ENCODE results near the gene DNAH2.

DNAH2 gene

DNA sequence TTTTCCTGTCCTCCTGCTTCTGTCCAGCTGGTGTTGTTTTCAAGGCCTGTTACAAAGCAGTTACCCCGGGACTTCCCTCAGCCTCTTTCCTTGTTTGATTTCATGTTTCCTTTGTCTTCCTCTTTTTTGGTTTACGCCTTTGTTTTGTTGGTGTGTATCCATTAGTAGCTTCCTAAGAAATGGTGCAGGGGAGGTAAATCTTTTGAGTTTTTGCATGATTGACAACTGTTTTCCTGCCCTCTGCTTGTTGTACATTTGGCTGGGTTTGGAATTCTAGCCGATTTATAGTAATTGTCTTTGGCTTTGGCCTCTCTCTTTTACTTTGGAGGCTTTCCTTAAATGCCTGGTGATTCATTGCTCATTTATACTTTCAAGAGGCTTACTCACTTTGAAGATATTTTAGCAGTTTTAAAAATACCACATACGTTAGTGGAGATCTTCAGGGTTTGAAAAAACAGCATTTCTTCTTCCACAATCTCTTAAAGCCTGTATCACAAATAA, 32.8 kb downstream of the DNAH2 start:
- TF ChIP-seq, protein P1, sequence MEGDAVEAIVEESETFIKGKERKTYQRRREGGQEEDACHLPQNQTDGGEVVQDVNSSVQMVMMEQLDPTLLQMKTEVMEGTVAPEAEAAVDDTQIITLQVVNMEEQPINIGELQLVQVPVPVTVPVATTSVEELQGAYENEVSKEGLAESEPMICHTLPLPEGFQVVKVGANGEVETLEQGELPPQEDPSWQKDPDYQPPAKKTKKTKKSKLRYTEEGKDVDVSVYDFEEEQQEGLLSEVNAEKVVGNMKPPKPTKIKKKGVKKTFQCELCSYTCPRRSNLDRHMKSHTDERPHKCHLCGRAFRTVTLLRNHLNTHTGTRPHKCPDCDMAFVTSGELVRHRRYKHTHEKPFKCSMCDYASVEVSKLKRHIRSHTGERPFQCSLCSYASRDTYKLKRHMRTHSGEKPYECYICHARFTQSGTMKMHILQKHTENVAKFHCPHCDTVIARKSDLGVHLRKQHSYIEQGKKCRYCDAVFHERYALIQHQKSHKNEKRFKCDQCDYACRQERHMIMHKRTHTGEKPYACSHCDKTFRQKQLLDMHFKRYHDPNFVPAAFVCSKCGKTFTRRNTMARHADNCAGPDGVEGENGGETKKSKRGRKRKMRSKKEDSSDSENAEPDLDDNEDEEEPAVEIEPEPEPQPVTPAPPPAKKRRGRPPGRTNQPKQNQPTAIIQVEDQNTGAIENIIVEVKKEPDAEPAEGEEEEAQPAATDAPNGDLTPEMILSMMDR (IDR thresholded peaks at IDR 0.05; ENCODE audit: extremely low read depth, missing control alignments): no peak
- DNase-seq (ENCODE audit: low spot score): no peak

DNA sequence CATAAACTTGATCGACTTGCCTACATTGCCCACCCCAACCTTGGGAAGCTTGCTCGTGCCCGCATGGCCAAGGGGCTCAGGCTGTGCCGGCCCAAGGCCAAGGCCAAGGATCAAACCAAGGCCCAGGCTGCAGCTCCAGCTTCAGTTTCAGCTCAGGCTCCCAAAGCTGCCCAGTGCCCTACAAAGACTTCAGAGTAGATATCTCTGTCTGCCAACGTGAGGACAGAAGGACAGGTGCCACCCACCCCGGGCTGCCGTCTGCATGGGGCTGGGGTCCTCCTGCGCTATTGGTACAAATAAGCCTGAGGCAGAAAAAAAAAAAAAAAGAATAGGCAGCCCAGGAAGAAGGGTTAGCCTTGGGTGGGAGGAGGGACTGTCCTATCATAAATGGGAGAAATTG, 37.1 kb downstream of the DNAH2 start:
- DNase-seq (ENCODE audit: low spot score): no peak
- TF ChIP-seq, protein P1 (IDR thresholded peaks at IDR 0.05; ENCODE audit: extremely low read depth, missing control alignments): no peak

DNA sequence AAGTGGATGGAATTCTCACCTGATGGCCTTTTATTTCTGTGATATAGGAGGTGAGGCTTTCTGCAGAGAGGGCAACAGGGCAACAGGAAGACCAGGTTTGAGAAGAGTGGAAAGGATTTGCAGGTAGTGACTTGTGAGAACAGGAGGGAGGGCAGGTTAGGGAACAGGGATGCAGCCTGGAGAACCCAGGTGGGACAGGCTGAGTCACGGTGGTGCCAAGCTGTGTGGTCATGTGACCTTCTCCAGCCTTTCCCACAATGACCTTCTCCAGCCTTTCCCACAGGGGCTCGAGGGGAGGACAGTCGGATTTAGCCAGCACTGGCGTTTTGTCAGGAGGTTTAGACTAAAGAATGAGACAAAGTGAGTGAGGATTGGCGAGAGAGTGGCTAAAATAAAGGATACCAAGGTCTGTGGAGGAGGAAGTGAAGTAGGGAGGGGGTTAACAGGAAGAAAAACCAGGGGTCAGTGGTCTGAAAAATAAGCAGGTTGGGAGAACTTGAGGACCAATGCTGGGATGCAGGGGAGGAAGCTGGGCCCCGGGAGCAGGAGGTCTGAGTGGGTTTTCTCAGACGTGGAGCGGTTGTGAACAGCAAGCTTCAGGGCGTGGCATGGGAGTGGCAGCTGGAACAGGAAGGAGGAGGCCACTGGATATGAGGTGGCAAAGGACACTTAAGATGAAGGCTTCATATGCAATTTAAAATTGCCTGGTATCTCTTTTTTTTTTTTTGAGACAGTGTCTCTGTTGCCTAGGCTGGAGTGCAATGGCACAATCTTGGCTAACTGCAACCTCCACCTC, 37.7 kb downstream of the DNAH2 start:
- no peak for DNase-seq (ENCODE audit: low spot score)
- TF ChIP-seq, protein P1 (IDR thresholded peaks at IDR 0.05; ENCODE audit: extremely low read depth, missing control alignments): no peak

DNA sequence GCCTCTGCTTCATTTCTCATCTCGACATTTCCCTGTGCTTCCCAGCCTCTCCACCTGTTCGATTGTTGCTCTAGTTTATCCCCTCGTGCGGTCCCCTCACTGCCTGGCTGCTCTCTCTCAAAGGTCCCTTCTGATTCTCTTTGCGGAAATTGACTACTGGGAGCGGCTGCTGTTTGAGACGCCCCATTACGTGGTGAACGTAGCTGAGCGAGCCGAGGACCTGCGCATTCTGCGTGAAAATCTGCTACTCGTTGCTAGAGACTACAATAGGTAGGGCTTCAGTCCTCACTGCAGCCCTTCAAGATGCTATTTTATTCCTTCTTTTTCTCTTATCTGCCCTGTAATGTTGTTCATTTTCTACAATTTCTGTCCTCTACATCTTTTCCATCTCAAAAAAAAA, 39.4 kb downstream of the DNAH2 start:
- TF ChIP-seq, protein P1 (IDR thresholded peaks at IDR 0.05; ENCODE audit: extremely low read depth, missing control alignments): no peak
- no peak for DNase-seq (ENCODE audit: low spot score)

DNA sequence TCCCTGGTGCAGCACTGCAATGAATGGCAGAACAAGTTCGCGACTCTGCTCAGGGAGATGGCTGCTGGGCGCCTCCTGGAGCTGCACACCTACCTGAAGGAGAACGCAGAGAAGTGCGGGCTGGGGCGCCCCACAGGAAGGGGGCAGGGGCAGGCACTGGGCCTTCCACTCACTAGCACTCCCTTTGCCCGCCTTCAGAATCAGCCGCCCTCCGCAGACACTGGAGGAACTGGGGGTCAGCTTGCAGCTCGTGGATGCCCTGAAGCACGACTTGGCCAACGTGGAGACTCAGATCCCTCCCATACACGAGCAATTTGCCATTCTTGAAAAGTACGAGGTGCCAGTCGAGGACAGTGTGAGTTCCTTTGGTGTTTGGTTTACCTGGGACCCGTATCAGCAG, 46.4 kb downstream of the DNAH2 start:
- TF ChIP-seq, protein P1 (IDR thresholded peaks at IDR 0.05; ENCODE audit: extremely low read depth, missing control alignments): no peak
- DNase-seq (ENCODE audit: low spot score): no peak

DNA sequence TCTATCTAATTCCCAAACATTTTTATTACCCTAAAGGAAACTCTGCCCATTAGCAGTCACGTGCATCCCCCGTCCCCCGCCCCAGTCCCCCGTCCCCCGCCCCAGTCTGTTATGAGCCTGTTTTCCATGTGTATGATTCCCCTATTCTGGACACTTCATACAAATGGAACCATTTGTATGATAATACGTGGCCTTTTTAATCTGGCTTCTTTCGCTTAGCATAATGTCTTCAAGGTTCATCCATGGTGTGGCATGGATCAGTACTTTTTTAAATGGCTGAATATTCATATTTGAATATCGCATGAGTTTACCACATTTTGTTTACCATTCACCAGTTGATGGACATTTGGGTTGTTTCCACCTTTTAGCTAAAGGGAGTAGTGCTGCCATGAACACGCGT, 49.5 kb downstream of the DNAH2 start:
- no peak for DNase-seq (ENCODE audit: low spot score)
- TF ChIP-seq, protein P1 (IDR thresholded peaks at IDR 0.05; ENCODE audit: extremely low read depth, missing control alignments): no peak

DNA sequence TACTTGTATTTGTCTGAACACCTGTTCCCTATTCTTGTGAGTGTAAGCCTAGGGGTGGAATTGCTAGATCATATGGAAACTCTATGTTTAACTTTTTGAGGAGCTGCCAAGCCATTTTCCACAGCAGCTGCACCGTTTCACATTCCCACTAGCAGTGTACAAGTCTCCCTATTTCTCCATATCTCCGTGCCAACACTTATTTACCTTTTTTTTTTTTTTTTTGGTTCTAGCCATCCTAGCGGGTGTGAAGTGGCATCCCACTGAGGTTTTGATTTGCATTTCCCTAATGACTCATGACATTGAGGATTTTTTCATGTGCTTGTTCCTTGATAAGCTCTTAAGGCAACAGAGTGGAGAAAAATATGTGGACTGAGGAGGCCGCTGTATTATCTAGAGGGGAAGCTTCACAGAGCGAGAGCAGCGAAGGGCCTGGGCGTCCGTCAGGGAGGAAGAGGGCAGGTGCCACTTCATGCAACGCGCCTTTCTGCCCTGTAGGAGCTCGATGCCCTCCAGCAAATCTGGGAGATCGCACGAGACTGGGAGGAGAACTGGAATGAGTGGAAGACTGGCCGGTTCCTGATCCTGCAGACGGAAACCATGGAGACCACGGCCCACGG, 50.0 kb downstream of the DNAH2 start:
- DNase-seq (ENCODE audit: low spot score): no peak
- TF ChIP-seq, protein P1 (IDR thresholded peaks at IDR 0.05; ENCODE audit: extremely low read depth, missing control alignments): no peak

All from GM20000 (cell line).